ENCODE measurements around the gene LIN52. TPM values are rescaled to one million over a fixed set of nuclear protein-coding genes. Genes with fewer than 3 reads are reported as not detected.

LIN52 gene
- polyA plus RNA-seq, 1 donor from 2014 or later: 57.9 TPM

GRCh38 chr14:74155749-74156148 lies 71.0 kb downstream of the LIN52 start:
- Histone ChIP-seq H3K4me3 (ENCODE audit: low read length) (no peak overlapping the region), H4K20me1 (ENCODE audit: insufficient read depth) (no peaks in the 10 kb centered on the region), H2AFZ (ENCODE audit: low read depth, low read length) (no peak overlapping the region), H3K9me3 (ENCODE audit: low read length) (no peaks in the 10 kb centered on the region), H3K4me2 (ENCODE audit: low read length) (no peak overlapping the region), H3K27ac (ENCODE audit: low read length) (no peak overlapping the region), H3K79me2 (replicated peaks; ENCODE audit: insufficient read depth, low read length) (no peaks in the 10 kb centered on the region), H3F3A (ENCODE audit: insufficient read depth, low read length, poor library complexity, severe bottlenecking) (peaks cover 7% of the 10 kb centered on the region), H3K27me3 (ENCODE audit: insufficient read depth, low read depth, low read length) (no peaks in the 10 kb centered on the region), H3K36me3 (ENCODE audit: insufficient read depth, low read length) (no peaks in the 10 kb centered on the region), H3K9ac (ENCODE audit: low read length) (no peak overlapping the region), H3K9me2 (ENCODE audit: insufficient read depth, low read length) (no peaks in the 10 kb centered on the region)
- TF ChIP-seq TAF1 (IDR thresholded peaks at IDR 0.05; ENCODE audit: low read depth) (no peak), CTCF (IDR thresholded peaks at IDR 0.05; ENCODE audit: poor library complexity, severe bottlenecking) (no peak), MXI1 (conservative IDR thresholded peaks at IDR 0.05; ENCODE audit: poor library complexity, severe bottlenecking) (no peak), REST (IDR thresholded peaks at IDR 0.05; ENCODE audit: borderline replicate concordance) (no peak), EP300 (conservative IDR thresholded peaks at IDR 0.05; ENCODE audit: poor library complexity, severe bottlenecking) (no peak), POLR2AphosphoS5 (IDR thresholded peaks at IDR 0.05) (no peak), SMC3 (conservative IDR thresholded peaks at IDR 0.05; ENCODE audit: poor library complexity) (no peak), EZH2 (IDR thresholded peaks at IDR 0.05; ENCODE audit: borderline replicate concordance, insufficient read depth, low read length, poor library complexity, severe bottlenecking) (no peak)

- no peak for TF ChIP-seq MXI1 (conservative IDR thresholded peaks at IDR 0.05; ENCODE audit: poor library complexity, severe bottlenecking)
- TF ChIP-seq EP300 (conservative IDR thresholded peaks at IDR 0.05; ENCODE audit: poor library complexity, severe bottlenecking): no peak
- TF ChIP-seq EZH2 (IDR thresholded peaks at IDR 0.05; ENCODE audit: borderline replicate concordance, insufficient read depth, low read length, poor library complexity, severe bottlenecking): no peak
- no peak for TF ChIP-seq RAD21 (conservative IDR thresholded peaks at IDR 0.05)
- TF ChIP-seq CTCF (IDR thresholded peaks at IDR 0.05; ENCODE audit: poor library complexity, severe bottlenecking): no peak
- no peak for TF ChIP-seq SMC3 (conservative IDR thresholded peaks at IDR 0.05; ENCODE audit: poor library complexity)
- TF ChIP-seq TAF1 (IDR thresholded peaks at IDR 0.05; ENCODE audit: low read depth): no peak
- TF ChIP-seq POLR2AphosphoS5 (IDR thresholded peaks at IDR 0.05): no peak
- no peak for TF ChIP-seq REST (IDR thresholded peaks at IDR 0.05; ENCODE audit: borderline replicate concordance)
- H2AFZ ChIP-seq (ENCODE audit: low read depth, low read length): no peak overlapping the region
- H3K4me2 ChIP-seq (ENCODE audit: low read length): no peak overlapping the region
These were observed 76.0 kb downstream of the LIN52 start for GRCh38 chr14:74160763-74161162.

More at GRCh38 chr14:74160763-74161162, 76.0 kb downstream of the LIN52 start:
- no peaks in the 10 kb centered on the region for H3K36me3 ChIP-seq (ENCODE audit: insufficient read depth, low read length)
- no peaks in the 10 kb centered on the region for H3K79me2 ChIP-seq (replicated peaks; ENCODE audit: insufficient read depth, low read length)
- no peak overlapping the region for H3K9ac ChIP-seq (ENCODE audit: low read length)
- H3F3A ChIP-seq (ENCODE audit: insufficient read depth, low read length, poor library complexity, severe bottlenecking): no peaks in the 10 kb centered on the region
- H3K9me3 ChIP-seq (ENCODE audit: low read length): no peaks in the 10 kb centered on the region
- H3K4me3 ChIP-seq (ENCODE audit: low read length): no peak overlapping the region
- no peak overlapping the region for H3K27ac ChIP-seq (ENCODE audit: low read length)
- no peaks in the 10 kb centered on the region for H3K27me3 ChIP-seq (ENCODE audit: insufficient read depth, low read depth, low read length)
- no peaks in the 10 kb centered on the region for H4K20me1 ChIP-seq (ENCODE audit: insufficient read depth)
- H3K9me2 ChIP-seq (ENCODE audit: insufficient read depth, low read length): no peaks in the 10 kb centered on the region
